ENCODE measurements around the gene BCL2L1.
A peak's percentile ranks its signal among the peaks of the same experiment; 100 is the strongest.

BCL2L1 gene

DNA sequence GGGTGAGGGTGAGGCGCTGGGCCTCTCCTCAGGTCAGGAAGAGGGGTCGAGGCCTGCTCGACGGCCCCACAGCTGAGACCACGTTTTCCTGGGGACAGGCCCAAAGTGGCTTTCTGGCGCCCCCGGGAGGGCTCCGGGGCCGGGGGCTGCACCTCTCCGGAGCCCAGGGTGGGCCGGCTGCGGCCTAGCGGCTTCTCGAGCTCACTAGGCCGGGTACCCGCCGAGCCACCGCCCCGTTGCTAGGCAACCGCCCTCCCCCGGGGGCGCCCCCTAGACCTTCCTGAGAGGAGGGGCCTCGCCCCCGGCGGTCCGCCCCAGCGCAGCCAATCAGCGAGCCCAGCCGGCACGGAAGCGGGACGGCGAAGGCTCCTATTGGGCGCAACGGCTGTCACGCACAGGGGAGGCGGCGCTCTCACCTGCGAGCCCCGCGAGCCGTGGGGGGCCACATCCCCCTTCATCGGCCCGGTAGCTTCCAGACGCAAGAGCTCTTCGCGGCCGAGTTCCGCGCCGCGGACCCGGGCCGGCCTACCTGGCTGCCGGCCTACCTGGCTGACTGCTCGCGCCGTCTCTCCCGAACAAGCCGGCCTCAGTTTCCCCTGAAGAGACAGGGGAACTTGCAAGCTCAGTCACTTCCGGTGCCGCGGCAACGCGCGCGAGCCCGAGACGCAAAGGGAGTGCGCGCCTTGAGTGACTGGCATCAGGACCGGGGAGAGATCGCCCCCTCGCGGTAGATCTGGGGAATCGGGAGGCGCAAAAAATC, 831 bp upstream of the BCL2L1 start:
- peak; percentile 98 for DNase-seq (ENCODE audit: low read depth)

GRCh38 chr20:31723069-31723318, 326 bp upstream of the BCL2L1 start:
- TF ChIP-seq CTCF (conservative IDR thresholded peaks at IDR 0.05; ENCODE audit: low read length) = no peak
- no peak for DNase-seq (ENCODE audit: low read depth)
- H3K4me3 ChIP-seq (ENCODE audit: low read length) = peak overlapping the region; percentile 84

More for the DNA sequence above, 831 bp upstream of the BCL2L1 start:
- H3K4me3 ChIP-seq (ENCODE audit: low read length) = peak overlapping the region; percentile 84
- TF ChIP-seq CTCF (conservative IDR thresholded peaks at IDR 0.05; ENCODE audit: low read length) = peak; percentile 88

DNA sequence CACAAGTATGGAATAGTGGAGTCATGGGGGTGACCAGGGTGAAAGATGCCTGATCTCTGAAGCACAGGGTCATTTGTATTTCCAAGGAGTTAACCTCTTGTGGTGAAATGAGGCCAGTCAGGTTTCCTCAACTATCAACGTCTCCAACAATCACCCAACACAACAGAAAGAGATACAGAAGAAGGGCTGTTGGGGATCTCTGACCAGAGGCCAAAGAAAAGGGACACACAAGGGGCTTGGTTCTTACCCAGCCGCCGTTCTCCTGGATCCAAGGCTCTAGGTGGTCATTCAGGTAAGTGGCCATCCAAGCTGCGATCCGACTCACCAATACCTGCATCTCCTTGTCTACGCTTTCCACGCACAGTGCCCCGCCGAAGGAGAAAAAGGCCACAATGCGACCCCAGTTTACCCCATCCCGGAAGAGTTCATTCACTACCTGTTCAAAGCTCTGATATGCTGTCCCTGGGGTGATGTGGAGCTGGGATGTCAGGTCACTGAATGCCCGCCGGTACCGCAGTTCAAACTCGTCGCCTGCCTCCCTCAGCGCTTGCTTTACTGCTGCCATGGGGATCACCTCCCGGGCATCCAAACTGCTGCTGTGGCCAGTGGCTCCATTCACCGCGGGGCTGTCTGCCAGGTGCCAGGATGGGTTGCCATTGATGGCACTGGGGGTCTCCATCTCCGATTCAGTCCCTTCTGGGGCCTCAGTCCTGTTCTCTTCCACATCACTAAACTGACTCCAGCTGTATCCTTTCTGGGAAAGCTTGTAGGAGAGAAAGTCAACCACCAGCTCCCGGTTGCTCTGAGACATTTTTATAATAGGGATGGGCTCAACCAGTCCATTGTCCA, 1.0 kb downstream of the BCL2L1 start:
- no peak for DNase-seq (ENCODE audit: low read depth)
- peak overlapping the region; percentile 84 for H3K4me3 ChIP-seq (ENCODE audit: low read length)
- no peak for TF ChIP-seq CTCF (conservative IDR thresholded peaks at IDR 0.05; ENCODE audit: low read length)

GRCh38 chr20:31720486-31721407, 1.9 kb downstream of the BCL2L1 start:
- 0 out of 2 replicates have a peak, but pooled peaks have one; percentile 9 for TF ChIP-seq CTCF (conservative IDR thresholded peaks at IDR 0.05; ENCODE audit: low read length)
- DNase-seq (ENCODE audit: low read depth) = no peak
- peak overlapping the region; percentile 84 for H3K4me3 ChIP-seq (ENCODE audit: low read length)

GRCh38 chr20:31719644-31720485, 2.8 kb downstream of the BCL2L1 start:
- TF ChIP-seq CTCF (conservative IDR thresholded peaks at IDR 0.05; ENCODE audit: low read length) = no peak
- DNase-seq (ENCODE audit: low read depth) = peak; percentile 43
- H3K4me3 ChIP-seq (ENCODE audit: low read length) = peak overlapping the region; percentile 84

DNA sequence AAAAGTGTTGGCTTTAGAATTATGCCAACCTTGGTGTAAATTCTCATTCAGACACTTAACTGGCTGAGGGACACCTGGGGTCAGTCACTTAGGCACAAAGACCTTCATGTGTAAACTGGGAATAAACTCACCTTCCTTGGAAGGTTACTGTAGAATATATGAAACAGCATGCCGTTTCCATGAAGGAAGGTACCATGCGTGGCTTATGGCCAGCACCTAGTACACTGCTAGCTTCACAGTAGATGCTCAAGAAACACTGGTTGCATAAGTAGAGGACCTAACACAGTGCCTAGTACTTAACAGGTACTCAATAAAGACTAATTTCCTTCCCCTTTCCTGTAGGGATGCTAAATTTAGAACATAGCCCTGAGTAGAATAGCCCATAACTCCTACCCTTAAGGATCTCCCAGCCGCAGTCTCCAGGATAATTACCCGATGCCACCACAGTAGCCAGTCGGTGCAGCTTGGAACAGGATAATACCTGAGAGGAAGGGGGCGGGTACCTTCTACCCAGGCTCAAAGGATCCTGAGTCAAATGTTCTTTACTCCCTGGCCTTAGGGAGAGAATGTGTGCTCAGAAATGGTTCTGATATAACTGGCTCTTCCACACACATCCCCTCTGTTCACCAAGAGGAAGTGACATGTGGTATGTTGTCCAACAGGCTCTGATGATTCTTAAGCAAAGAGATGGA, 3.6 kb downstream of the BCL2L1 start:
- H3K4me3 ChIP-seq (ENCODE audit: low read length) = peak overlapping the region; percentile 14; the same call in 1 of the 2 replicates
- no peak for DNase-seq (ENCODE audit: low read depth)
- no peak for TF ChIP-seq CTCF (conservative IDR thresholded peaks at IDR 0.05; ENCODE audit: low read length)

Data from AG10803 (cell line).